ENCODE results near the gene CERCAM. TPM values are rescaled to one million over a fixed set of nuclear protein-coding genes. Genes with fewer than 3 reads are reported as not detected.
"Not testable (repeated sequence)": the region's sequence is repeated elsewhere in the genome, so short reads cannot be mapped to it uniquely, and the experiment has no call there.

CERCAM gene
- total RNA-seq, 4 donors from 2014 or later, result 18.5 to 51.9 (median 24.1) TPM

GRCh38 chr9:128419061-128419925 lies 1.4 kb upstream of the CERCAM start:
- ATAC-seq (ENCODE audit: low FRiP score) (no peak), DNase-seq (ENCODE audit: low spot score) (no peak)
- TF ChIP-seq CTCF (IDR thresholded peaks at IDR 0.05), result no peak

GRCh38 chr9:128420060-128420650 lies 502 bp upstream of the CERCAM start:
- peak; percentile 87 for ATAC-seq (ENCODE audit: low FRiP score)
- peak in 1 of 3 donors; percentile 54 for TF ChIP-seq CTCF (IDR thresholded peaks at IDR 0.05)
- DNase-seq (ENCODE audit: low spot score), result peak; percentile 34

GRCh38 chr9:128421482-128421996 lies 882 bp downstream of the CERCAM start:
- peak; percentile 6 for ATAC-seq (ENCODE audit: low FRiP score)
- no peak for TF ChIP-seq CTCF (IDR thresholded peaks at IDR 0.05)
- DNase-seq (ENCODE audit: low spot score), result no peak

- not testable (repeated sequence) for DNase-seq (ENCODE audit: low spot score); ATAC-seq (ENCODE audit: low FRiP score)
Measured at GRCh38 chr9:128422022-128422782, 1.5 kb downstream of the CERCAM start.

GRCh38 chr9:128422783-128423150 lies 2.1 kb downstream of the CERCAM start:
- ATAC-seq (ENCODE audit: low FRiP score) (no peak), DNase-seq (ENCODE audit: low spot score) (no peak)
- no peak for TF ChIP-seq CTCF (IDR thresholded peaks at IDR 0.05)

- DNase-seq (ENCODE audit: low spot score); ATAC-seq (ENCODE audit: low FRiP score): not testable (repeated sequence)
Measured at GRCh38 chr9:128423356-128423755, 2.7 kb downstream of the CERCAM start.

- no peak for ATAC-seq (ENCODE audit: low FRiP score)
- TF ChIP-seq CTCF (IDR thresholded peaks at IDR 0.05), result no peak
- DNase-seq (ENCODE audit: low spot score), result no peak
Measured at GRCh38 chr9:128424268-128424780, 3.7 kb downstream of the CERCAM start.
